Ishikawa (cell line): ENCODE results near the gene PDE5A.

Experiments
- CEBPB ChIP-seq: IDR thresholded peaks from 2 replicates; pipeline ENCODE4 v1.6.1; 2012
- CREB1 ChIP-seq: IDR thresholded peaks from 2 replicates; pipeline ENCODE4 v1.6.1; 2012; ENCODE audit warnings: low read depth
- EGR1 ChIP-seq: IDR thresholded peaks from 2 replicates; pipeline ENCODE4 v1.6.1; 2012
- EP300 ChIP-seq: IDR thresholded peaks from 2 replicates; pipeline ENCODE4 v1.6.1; 2012; ENCODE audit warnings: borderline replicate concordance
- FOXM1 ChIP-seq: IDR thresholded peaks from 2 replicates; pipeline ENCODE4 v1.6.1; 2012; ENCODE audit warnings: low read depth, borderline replicate concordance
- MAX ChIP-seq: IDR thresholded peaks from 2 replicates; pipeline ENCODE4 v1.6.1; 2012
- NFIC ChIP-seq: IDR thresholded peaks from 2 replicates; pipeline ENCODE4 v1.6.1; 2012
- RAD21 ChIP-seq: IDR thresholded peaks from 2 replicates; pipeline ENCODE4 v1.6.1; 2012; ENCODE audit warnings: low read depth
- REST ChIP-seq: IDR thresholded peaks from 2 replicates; pipeline ENCODE4 v1.6.1; 2012; ENCODE audit warnings: low read depth, mild to moderate bottlenecking
- TAF1 ChIP-seq: IDR thresholded peaks from 2 replicates; pipeline ENCODE4 v1.6.1; 2012; ENCODE audit warnings: low read depth, mild to moderate bottlenecking
- TCF12 ChIP-seq: IDR thresholded peaks from 2 replicates; pipeline ENCODE4 v1.6.1; 2012; ENCODE audit warnings: low read depth
- TEAD4 ChIP-seq: IDR thresholded peaks from 2 replicates; pipeline ENCODE4 v1.6.1; 2012
- USF1 ChIP-seq: IDR thresholded peaks from 2 replicates; pipeline ENCODE4 v1.6.1; 2012
- YY1 ChIP-seq: IDR thresholded peaks from 2 replicates; pipeline ENCODE4 v1.6.1; 2012; ENCODE audit warnings: low read depth
- ZBTB7A ChIP-seq: IDR thresholded peaks from 2 replicates; pipeline ENCODE4 v1.6.1; 2012; ENCODE audit warnings: low read depth

PDE5A gene

GRCh38 chr4:119643306-119644042 is 14.9 kb upstream of the PDE5A start:
- no peak for TF ChIP-seq EP300
- TF ChIP-seq TEAD4, result no peak
- TF ChIP-seq RAD21, result no peak
- TF ChIP-seq NFIC, result no peak
- no peak for TF ChIP-seq CEBPB

GRCh38 chr4:119641765-119642164 is 13.2 kb upstream of the PDE5A start:
- TF ChIP-seq ZBTB7A, result no peak

- TF ChIP-seq ZBTB7A (no peak), NFIC (no peak), FOXM1 (no peak), YY1 (no peak), REST (no peak), USF1 (no peak), TCF12 (no peak), MAX (no peak), RAD21 (no peak), EP300 (no peak), TEAD4 (no peak), TAF1 (no peak)
Measured at GRCh38 chr4:119638359-119638758, 9.8 kb upstream of the PDE5A start.

- no peak for TF ChIP-seq EGR1
- no peak for TF ChIP-seq TAF1
- TF ChIP-seq USF1, result no peak
- TF ChIP-seq FOXM1, result no peak
- no peak for TF ChIP-seq ZBTB7A
- TF ChIP-seq TEAD4, result no peak
- no peak for TF ChIP-seq MAX
- TF ChIP-seq CREB1, result no peak
- no peak for TF ChIP-seq YY1
- TF ChIP-seq EP300, result no peak
- no peak for TF ChIP-seq REST
- TF ChIP-seq TCF12, result no peak
- no peak for TF ChIP-seq CEBPB
Measured at GRCh38 chr4:119632216-119632615, 3.6 kb upstream of the PDE5A start.

GRCh38 chr4:119629142-119629471 is 503 bp upstream of the PDE5A start:
- TF ChIP-seq NFIC (0 out of 2 replicates have a peak, but pooled peaks have one; percentile 1), CREB1 (no peak), TCF12 (no peak), ZBTB7A (peak; percentile 6; the same call in 1 of the 2 replicates)

GRCh38 chr4:119627267-119628255 is 1.0 kb downstream of the PDE5A start:
- TF ChIP-seq EGR1, result no peak
- TF ChIP-seq YY1, result no peak; the same call in 1 of the 2 replicates
- TF ChIP-seq REST, result no peak
- TF ChIP-seq TAF1, result 0 out of 2 replicates have a peak, but pooled peaks have one; percentile 23
- TF ChIP-seq ZBTB7A, result peak; percentile 79
- no peak for TF ChIP-seq CEBPB
- TF ChIP-seq CREB1, result no peak
- peak; percentile 35; the same call in 1 of the 2 replicates for TF ChIP-seq NFIC
- TF ChIP-seq USF1, result no peak
- TF ChIP-seq TCF12, result no peak; the same call in 1 of the 2 replicates
- TF ChIP-seq FOXM1, result no peak
- no peak for TF ChIP-seq MAX
- TF ChIP-seq EP300, result no peak
- no peak for TF ChIP-seq TEAD4
- peak; percentile 10; the same call in 1 of the 2 replicates for TF ChIP-seq RAD21
